Stimulated activated CD4-positive, alpha-beta T cell treated with anti-CD3 and anti-CD28 coated beads, Interleukin-1b, Interleukin-23, amount 100 ng/mL, for 24 hours (primary cell): ENCODE measurements around the gene ZMYND10.

Experiments used
- DNase-seq, 4 experiments: peaks; one replicate each; pipeline ENCODE4 v3.0.0-alpha.2; 2020; ENCODE audit warnings: low read depth in 4 of 4, low spot score in 1 of 4

ZMYND10 gene

DNA sequence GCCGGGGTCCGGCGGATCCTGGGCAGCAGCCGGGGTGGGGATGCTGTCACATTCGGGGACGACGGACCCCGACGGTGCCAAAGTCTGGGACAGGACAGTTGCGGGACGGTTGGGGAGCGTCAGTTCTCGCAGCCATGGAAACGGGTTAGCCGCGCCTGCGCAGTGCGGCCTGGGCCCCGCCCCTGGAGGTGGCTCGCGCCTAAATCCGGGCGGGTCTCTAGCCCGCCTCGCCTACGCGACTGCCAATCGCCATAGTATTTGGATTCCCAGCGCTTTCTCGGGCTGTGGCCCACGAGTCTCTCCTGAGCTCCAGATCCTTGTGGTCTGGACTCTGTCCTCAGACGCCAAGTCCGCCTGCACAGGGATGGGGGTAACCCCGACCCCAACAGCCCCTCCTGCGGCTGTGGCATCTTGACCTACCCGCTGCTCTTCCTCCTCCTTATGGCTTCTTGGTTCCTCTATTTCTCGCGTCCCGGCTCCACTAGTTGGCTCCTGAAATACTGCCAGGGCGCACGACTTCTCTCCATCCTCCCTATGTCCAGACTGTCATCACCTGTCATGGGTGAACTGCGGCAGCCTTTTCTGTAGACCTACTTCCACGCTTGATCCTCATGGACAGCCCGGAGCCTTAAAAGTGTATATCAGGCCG is at the start of gene ZMYND10:
TSS of gene ZMYND10 (minus strand) at position 147 of the 649 bp plus-strand sequence. CDS start 153 bp downstream, outside the sequence.
- peak in 3 of 4 experiments; percentile 52 to 78 (median 59) for DNase-seq

DNA sequence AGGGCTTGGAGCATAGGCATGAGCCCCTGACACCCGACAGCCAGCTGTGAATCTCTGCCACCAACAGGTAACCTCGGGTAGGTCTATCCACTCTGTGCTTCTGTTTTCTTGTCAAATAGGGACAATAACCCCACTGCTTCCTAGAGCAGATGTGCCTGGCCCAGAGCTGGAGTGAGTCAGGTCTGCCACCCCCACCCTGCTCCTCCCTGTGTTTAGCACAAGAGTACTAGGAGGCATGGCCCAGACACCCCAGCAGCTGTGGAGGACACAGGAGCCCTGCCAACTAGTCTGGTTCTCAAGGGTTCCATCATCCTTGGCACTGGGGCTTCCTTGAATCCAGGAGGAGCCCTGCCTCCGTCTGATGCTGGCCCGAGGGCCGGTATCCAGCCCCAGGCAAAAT is 47.5 kb upstream of the ZMYND10 start:
- DNase-seq = no peak

DNA sequence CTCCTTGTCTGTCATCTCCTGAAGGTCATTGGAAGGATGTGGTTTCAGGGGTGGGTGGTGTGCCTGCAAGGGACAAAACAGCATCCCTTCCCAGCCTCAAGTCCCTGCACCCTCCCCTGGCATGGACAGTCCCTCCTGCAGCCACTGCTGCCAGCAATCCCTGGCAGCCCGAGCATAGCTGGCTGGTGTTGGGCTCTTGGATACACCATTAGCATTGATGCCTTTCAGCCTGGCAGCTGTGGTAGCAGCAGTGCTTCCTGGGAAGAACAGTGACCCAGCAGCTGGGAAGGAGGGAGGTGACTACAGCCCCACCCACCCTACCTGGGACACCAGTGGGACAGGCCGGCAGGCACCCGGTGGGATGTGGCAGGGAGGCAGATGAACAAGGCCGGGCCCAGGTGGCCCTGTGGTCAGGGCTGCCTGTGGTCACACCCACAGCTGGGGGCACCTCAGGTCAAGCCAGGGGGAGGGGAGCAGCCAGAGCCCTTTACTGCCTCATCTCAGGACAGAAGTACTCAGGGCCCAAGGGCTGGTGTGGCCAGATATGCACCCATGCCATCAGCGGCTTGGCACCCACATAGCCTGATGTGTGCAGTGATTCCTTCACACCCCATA is 46.7 kb upstream of the ZMYND10 start:
- no peak for DNase-seq

DNA sequence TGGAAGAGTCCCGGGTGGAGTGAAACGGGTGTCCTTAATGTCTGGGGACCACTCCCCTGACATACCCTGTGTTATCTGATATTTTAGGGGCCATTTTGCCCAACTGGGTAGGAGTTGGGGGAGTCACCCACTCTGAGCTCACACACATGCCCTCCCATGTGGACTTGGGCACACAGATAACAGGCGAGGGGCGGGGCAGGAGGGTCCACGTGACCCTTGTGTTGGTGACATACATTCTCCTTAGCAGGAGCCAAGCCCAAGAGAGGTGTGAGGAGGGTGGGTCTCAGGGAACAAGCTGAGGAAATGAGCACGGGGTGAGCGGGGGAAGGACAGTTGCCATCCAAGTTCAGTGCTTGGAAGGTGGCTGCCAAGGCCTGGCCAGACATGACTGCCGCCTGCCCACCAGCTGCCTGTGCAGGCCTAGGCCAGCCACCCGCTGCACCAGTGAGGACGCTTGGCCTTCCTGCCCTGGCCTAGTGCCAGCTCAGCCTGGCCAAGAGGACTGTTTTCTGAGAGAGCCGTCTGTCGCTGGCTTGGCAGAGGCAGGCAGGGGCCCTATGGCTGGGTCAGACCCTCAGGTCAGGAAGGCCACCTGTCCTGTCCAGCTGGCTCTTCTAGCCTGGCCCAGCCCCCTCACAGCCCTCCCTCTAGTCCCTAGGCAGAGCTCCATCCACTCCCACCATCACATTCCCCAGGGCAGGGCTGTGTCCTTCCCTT is 45.1 kb upstream of the ZMYND10 start:
- no peak for DNase-seq

DNA sequence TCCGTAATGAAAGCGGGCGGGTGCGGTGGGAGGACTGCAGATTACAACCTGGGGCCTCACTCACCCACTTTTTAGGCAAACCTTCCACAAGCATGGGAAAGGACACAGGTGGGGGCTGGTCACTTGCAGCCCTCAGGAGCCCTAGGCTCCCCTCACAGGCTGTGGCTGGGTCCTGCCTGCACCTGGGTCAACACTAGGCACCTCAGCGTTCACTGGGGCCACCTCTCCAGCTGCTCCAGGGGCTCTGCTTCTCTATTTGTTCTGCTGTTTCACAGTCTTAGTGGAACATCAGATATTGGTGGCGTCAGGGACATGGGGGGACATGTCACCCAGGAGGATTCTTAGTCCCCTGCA is 43.9 kb upstream of the ZMYND10 start:
- DNase-seq = no peak

DNA sequence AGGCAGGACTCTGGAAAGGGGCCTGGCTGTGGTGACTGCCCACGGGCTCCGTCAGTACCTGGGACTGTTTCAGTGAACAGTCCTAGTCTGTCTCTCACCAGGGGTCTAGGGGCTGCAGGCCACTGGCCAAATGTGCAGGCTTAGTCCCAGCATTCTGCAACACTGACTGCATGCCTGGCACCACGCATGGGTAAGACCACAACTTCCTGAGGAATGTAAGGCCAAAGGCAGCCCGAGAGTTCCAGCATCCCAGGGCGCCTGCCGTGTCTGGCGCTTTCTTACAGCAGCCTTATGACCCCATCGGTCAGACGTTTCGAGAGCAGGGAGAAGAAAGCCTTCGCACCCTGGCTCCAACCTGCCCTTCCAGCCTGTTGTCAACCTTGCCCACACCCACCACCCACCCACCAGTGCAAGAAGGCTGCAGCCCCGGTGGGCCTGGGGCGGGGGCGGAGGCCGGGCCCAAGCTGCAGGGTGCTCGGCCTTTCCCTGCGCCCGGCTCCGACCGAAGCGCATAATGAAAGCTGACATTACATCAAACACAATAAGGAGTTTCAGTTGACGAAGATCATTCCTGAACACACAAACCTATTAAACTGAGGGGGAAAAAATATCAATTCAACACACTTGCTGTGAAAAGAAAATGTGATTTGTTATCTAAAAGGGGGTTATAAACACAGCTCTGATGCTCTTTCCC is 43.3 kb upstream of the ZMYND10 start:
- DNase-seq = no peak

DNA sequence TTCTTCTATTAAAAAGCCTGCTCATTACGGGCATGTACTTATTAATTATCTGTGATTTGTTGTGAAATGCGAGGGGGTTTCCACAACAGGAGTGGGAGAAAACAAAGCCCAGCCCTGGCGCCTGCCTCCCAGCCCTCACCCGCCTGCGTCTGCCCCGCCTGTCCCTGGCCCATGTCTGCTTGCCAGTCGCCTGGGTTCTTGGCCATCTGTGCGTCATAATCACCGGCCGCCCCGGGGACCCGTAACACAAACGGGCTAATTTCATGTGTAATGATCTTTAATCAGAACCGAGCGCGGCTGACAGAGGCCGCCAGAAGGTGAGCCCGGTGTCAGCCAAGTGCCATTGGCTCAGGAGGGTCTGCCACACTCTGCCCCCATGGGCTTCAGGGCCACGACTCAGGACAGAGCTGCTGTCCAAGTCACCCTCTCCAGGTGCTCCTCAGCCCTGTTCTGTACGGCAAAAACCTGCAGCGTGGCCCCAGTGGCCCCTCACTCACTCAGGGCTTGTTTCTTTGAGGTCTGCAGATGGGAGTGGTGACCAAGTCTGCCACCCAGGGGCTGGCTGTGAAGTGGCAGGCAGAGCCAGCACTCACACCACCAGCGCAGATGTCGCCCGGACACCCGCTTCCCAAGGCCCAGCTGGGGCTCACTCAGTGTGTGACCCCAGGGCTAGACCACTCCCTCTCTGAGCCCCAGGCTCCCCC is 42.6 kb upstream of the ZMYND10 start:
- DNase-seq = no peak

DNA sequence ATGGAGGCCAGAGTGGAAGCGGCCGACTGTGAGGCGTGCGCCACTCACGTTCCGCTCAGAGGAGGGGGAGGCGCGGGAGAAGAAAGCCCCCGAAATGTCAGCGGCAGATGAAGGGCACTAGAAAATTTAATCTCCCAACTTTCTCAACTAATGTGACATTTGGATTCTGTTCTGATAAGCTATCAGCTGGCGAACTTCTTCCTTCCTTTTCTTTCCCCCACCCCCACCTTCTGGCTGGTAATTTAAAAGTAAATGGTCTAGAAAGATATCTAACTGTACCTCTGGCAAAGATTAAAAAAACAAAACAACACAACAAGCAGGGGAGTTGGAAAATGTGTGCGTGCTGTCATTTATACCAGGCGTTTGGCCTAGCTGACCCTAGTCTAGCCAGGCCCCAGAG is 40.2 kb upstream of the ZMYND10 start:
- DNase-seq = no peak

DNA sequence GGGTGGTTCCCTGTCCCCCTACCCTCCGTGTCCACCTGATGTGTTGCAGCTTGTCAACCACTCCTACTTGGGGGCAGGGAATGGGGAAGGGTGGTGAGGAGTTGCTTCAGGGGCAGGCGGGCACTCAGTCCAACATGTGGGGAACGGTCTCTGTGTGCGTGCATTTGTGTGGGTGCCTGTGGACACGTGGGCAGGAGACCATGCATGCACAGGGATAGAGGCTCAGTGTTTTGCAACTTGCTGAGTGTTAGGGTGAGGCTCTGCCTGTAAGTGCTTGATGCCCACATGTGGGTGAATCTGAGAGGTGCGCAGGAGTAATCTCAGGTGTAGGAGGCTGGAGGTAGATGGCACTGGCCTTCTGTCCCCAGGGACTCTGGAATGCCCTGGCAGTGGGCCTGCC is 38.2 kb upstream of the ZMYND10 start:
- DNase-seq = no peak

DNA sequence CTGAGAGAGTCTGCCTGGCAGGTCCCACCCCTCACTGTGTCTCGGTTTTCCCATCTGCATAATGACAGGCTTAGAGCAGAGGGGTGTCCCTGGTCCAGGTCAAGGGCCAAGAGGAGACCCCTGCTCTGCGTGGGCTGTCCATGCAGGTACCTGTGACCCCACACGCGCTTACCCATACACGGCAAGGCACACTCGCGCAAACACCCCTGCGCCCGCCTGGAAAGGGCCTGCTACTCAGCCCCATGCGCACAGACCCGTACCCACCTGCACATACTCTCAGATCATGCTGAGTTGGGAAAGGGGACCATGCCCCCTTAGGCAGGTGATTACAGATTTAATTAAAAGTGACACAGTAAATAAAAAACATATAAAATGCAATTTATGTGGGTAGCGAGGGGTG is 37.2 kb upstream of the ZMYND10 start:
- no peak for DNase-seq

DNA sequence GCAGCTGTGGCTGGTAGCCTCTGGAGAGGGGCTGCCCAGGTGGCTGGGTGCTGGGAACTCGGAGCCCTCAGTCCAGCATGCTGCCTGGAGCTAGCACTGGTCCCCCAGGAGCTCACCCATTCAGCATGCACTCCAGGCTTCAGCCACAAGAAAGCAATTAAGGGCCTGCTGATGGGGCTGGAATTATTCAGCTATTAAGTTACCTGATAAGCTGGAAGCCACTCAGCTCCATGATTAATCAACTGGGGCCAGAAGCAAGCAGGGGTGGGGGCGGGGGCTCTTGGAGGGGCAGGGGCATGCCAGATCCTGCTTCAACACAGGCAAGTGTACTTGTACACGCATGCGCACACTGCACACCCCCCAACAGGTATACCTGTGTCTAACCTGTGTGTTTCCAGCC is 35.9 kb upstream of the ZMYND10 start:
- no peak for DNase-seq

DNA sequence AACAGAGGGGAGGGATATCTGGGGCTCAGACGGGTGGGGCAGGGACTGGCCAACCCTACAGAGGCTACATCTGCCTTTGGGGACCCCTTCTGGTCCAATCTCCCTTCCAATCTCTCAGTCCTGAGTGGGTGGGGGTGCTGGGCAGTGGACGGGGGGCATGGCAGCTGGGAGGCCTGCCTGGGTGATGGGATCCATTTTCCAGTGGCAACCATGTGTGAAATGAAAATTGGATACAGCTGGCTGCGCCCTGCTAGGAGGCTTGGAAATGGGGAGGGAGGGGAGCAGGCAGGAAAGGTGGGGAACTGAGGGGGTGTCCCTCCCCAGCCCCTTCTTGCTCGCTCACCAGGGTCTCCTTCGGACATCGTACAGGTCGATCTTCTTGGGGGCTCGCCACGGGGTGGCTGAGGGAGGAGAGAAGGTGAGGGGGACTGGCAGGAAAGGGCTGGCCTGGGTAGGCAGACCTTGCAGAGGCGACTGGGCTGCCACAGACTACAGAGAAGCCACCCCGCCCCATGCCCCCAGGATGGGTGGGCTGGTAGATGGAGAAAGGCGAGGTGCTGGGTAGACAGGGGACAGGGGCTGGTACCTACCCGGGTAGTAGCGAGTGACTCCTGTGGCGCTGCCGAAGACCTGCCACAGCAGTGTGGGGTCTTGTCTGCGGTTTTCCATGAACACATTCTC is 35.0 kb upstream of the ZMYND10 start:
- no peak for DNase-seq

DNA sequence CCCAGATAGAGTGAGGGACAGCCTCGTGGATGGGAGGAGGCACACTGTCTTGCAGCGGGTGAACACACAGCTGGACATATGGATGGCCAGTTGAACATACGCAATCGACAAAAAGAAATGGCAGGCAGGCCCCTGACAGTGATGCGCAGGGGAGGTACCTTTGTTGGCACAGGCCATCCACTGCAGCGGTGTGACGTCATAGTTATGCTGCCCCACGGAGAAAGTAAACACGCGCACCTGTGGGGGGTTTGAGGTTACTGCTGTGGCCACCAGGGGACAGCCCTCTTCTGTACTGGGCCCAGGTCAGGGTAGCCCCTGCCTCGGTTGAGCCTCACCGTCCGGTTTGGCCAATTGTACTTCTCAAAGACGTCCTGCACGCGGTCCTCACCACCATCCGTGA is 33.2 kb upstream of the ZMYND10 start:
- DNase-seq = no peak

DNA sequence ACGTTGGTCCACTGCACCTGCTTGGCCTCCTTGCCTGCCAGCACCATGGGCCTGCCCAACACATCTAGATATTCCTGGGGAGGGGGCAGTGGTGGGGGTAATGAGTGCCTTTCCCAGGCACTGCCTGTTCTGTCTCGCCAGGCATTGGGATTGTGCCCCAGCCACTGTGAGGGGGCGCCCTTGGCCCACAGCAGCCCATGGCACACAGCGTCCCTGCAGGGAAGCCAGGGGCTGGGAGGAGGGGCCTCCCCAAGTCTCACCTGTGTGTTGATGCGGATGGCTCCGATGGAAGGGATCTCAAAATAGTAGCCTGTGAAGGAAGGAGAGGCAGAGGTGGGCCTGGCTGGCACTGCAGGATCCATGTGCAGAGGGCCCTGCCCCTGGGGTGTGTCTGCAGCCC is 32.5 kb upstream of the ZMYND10 start:
- DNase-seq = no peak

DNA sequence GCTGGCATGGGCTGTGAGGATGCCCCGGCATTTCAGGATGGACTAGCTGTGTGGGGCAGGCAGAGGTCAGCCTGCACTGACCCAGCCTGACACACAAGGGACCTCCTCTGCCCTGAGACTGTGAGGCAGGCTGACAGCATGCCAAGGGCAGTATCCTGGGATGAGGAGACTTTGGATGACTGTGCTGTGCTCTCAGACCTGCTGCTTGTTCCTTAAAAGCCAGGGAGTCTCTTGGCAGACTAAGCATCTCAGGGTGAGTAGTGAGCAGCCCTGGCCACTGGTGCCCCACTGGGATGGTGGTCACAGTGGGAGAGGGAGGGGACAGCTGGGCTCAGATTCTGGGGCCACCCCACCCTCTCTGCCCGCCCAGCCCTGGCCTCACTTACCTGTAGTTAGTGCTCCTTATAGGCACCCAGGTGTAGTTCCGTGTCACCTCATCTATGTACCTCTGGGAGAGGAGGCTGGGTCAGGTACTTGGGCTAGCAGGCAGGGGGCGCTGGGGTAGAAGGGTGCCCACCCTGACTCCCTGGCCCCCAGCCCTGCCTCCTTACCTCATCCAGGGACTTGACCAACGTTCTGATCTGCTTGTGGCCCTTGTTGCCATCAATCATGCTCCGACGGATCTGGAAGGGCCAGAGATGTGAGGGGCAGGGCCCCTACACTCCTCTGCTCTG is 29.9 kb upstream of the ZMYND10 start:
- no peak for DNase-seq

DNA sequence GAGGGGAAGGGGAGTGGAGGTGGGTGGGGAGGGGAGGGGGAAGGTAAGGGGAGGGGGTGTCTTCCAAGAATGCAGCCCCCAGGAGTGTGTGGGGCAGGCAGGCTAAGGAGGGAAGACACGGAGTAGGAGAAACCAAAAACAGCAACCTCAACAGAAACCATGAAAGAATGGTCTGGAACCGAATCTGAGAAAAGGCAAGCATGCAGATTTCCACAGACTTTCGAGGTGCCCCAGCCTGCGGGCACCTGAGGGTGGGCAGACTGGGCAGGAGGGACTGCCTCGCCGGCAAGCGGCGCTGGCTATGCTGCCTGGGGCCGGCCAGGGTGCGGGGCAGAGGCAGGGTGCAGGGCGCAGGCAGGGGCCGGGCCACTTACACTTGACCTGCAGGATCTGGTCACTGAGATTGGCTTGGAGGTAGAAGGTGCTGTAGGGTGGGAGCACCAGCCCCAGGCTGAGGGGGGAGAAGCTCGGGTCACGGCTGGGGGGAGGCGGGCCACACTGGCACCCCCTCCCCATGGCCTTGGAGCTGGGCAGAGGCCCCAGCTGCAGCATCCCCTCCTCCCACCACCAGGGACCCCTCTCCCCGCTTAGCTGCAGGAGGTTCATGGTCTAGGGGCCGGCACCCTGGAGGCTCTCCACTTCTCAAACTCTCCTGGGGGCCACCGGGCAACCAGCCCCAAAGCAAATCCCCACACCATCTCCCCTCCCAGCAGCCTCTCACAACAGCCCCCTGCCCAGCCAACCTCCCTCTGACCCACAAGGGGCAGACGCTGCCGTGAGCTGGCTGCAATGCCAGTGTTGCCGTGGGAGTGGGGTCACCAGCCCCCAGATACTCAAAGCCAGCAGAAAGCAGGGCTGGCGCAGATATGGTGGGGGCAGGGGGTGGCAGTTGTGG is 29.1 kb upstream of the ZMYND10 start:
- DNase-seq = no peak

DNA sequence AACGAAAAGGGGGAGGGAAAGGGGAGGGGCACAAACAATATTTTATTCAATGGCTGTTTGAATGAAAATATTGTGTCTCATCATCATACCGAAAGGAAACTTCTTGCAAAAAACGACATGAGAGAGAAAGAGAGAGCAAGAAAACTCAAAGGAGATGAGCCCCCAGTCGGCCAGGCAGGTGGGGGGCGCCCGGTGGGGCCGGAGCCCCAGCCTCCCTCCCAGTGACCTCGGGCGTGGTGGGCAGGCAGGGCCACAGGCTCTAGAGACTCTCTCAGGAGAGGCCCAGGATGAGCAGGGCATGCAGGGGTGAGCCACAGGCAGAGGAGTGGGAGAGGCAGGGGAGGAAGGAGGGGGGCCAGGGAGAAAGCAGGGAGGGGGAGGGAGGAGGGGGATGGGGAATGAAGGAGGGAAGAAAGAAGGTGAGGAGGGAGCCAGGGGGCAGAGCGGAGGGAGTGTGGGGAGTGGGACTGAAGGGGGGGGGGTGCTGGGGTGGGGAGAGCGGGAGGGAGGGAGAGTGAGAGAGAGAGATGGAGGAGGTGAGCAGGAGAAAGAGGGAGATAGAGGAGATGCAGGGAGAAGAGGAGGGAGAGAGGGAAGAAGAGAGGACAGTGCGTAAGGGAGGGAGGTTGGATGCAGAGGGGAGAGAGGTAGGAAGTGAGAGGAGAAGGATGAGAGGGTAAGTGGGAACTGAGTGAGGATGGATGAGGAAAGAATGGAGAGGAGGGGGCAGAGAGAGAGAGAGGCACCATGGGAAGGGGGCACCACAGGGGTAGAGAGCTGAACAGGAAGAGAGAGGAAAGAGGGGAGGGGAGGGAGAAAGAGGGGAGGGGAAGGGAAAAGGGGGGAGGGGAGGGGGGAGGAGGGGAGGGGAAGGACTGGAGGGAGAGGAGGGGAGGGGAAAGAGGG is 27.9 kb upstream of the ZMYND10 start:
- no peak for DNase-seq

DNA sequence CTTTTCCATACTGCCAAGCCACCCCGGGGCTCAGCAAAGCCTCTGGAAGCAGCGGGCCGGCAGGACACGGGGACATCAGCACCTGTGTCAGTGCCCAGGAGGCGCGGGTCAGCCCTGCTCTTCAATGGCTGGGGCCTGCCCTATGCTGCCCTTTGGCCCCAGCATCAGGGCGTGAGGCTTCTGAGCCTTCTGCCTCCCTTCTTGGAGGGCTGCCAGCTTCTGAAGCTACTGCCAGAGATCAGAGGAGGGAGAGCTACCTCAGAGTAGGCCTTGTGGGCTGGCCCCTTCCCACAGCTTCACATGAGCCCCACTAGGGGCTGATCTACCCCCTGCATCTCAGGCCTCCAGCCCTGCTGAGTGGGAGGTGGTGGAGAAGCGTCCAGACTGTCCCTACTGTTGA is 26.8 kb upstream of the ZMYND10 start:
- no peak for DNase-seq
